Right lobe of liver (tissue), 6 donors: Measurements from ENCODE around the gene TIMM17B. TPM values are rescaled to one million over a fixed set of nuclear protein-coding genes. Genes with fewer than 3 reads are reported as not detected.
A peak's percentile ranks its signal among the peaks of the same experiment; 100 is the strongest.

Source experiments
- ATAC-seq, 4 donors: fragments of 200-7000 bp; cut with Tn5 transposase; one replicate each; pipeline ENCODE4 v1.9.1; 2020; ENCODE audit warnings: mild to moderate bottlenecking in 4 of 4, moderate library complexity in 4 of 4
- DNase-seq, 3 donors: peaks; one replicate each; pipeline ENCODE4 v3.0.0-alpha.2; 2020
- H3K27ac ChIP-seq, 3 donors: fragments of 200-600 bp; one replicate each; pipeline ENCODE4 v1.8.0; 2022
- H3K27me3 ChIP-seq, 2 donors: fragments of 200-600 bp; one replicate each; pipeline ENCODE4 v1.8.0; 2022
- H3K36me3 ChIP-seq, 4 donors: fragments of 200-600 bp; sonication (generic) in 1 of 4; one replicate each; pipeline versions ENCODE4 v1.5.1 to v1.8.0; 2017 to 2022; ENCODE audit warnings: control low read depth in 1 of 4
- H3K4me1 ChIP-seq, 4 donors: fragments of 200-600 bp; sonication (generic) in 1 of 4; one replicate each; pipeline versions ENCODE4 v1.5.1 to v1.8.0; 2017 to 2022; ENCODE audit warnings: control low read depth in 1 of 4
- H3K4me3 ChIP-seq, 3 donors: fragments of 200-600 bp; one replicate each; pipeline ENCODE4 v1.8.0; 2022
- H3K9me3 ChIP-seq, 4 donors: fragments of 200-600 bp; sonication (generic) in 1 of 4; one replicate each; pipeline versions ENCODE4 v1.5.1 to v1.8.0; 2017 to 2022; ENCODE audit warnings: control low read depth in 1 of 4
- CTCF ChIP-seq, 4 donors: fragments of 200-600 bp in 3 of 4; fragments of 450-650 bp in 1 of 4; IDR thresholded peaks; one replicate each; pipeline versions ENCODE4 v1.5.1 to v1.8.0; 2016 to 2022; ENCODE audit warnings: antibody characterized with exemption in 4 of 4, mild to moderate bottlenecking in 2 of 4
- POLR2A ChIP-seq: fragments of 450-650 bp; IDR thresholded peaks from one replicate; pipeline ENCODE4 v1.6.1; 2017; ENCODE audit warnings: antibody characterized with exemption, mild to moderate bottlenecking
- WGBS: methylation state at CpG from one replicate; pipeline ENCODE4 v1.1.6; 2018; ENCODE audit warnings: low coverage, low lambda C conversion rate; ENCODE audit not compliant: insufficient coverage; ENCODE audit errors: missing lambda C conversion rate; 5-methylcytosine and 5-hydroxymethylcytosine counted together
- intact Hi-C, 2 donors: fragments of 100-400 bp; cut with DNase I; formaldehyde crosslinking; loops; one replicate each; pipeline versions ENCODE4 v1.11.2 to v1.14.1; 2022
- total RNA-seq, 6 experiments: library from RNA; depleted of rRNA in 2 of 6; stranded (reverse); fragments of >200 nt in 2 of 6; fragmentation: NEBNext Ultra II Directional in 3 of 6; extraction: Animal tissue kit (Norgen Biotek cat#: 25700) in 3 of 6; gene quantifications; one replicate each; pipeline versions ENCODE4 v1.1.0 to v1.2.4, GENCODE V29; 2016 to 2023
- donor health status: DM: no; HTN: yes; CAD: no.
- donor health status: DM: no; HTN: no; CAD: no.
- donor health status: DM: no; HTN: no; CAD: no.
- donor health status: DM: no; HTN: yes; CAD: no.
- donor health status: DM: no; HTN: yes; CAD: no.

The TIMM17B gene
- total RNA-seq, 6 experiments from 2014 or later = 18.2 to 29.5 (median 22.5) TPM

- TF ChIP-seq POLR2A (peak; percentile 59), CTCF (IDR thresholded peaks at IDR 0.05) (no peak)
- peak; percentile 84 to 89 (median 86) for DNase-seq
- ATAC-seq = peak; percentile 82 to 87 (median 86)
- Histone ChIP-seq H3K4me3 (peak within 1 kb of the TSS; percentile 59 to 72 (median 72)), H3K27ac (peak within 1 kb of the TSS; percentile 50 to 72 (median 66)), H3K9me3 (no peaks in the 10 kb centered on the region), H3K36me3 (peaks cover 0 to 3% (median 0%) of the 10 kb centered on the region in 4 donors), H3K27me3 (no peaks in the 10 kb centered on the region), H3K4me1 (peaks cover 0 to 5% (median 0%) of the 10 kb centered on the region in 4 donors)
- 22% methylated on average over 31 of the region's 60 CpGs for WGBS
- intact Hi-C loops = no loop called here
Observed at GRCh38 chrX:48911412-48912182, 14.0 kb upstream of the TIMM17B start, which contains the start of gene SLC35A2. TSS of gene SLC35A2 (minus strand) at chrX:48911646. CDS start at chrX:48911636, 10 bp downstream.

GRCh38 chrX:48910926-48911411 is 13.4 kb upstream of the TIMM17B start:
- ATAC-seq = no peak
- 14% methylated on average over 11 of the region's 12 CpGs for WGBS
- peak overlapping the region in 2 of 3 donors; percentile 66 to 72 for H3K27ac ChIP-seq

GRCh38 chrX:48909703-48910294 is 12.2 kb upstream of the TIMM17B start:
- H3K27ac ChIP-seq = no peak overlapping the region
- no peaks in the 10 kb centered on the region for H3K27me3 ChIP-seq
- peaks cover 0 to 5% (median 0%) of the 10 kb centered on the region in 4 donors for H3K4me1 ChIP-seq
- H3K9me3 ChIP-seq = no peaks in the 10 kb centered on the region
- DNase-seq (no peak), ATAC-seq (no peak)
- peaks cover 0 to 3% (median 0%) of the 10 kb centered on the region in 4 donors for H3K36me3 ChIP-seq
- WGBS = 95% methylated on average over 5 of the region's 17 CpGs
- intact Hi-C loops = loop anchor here in 1 of 2 donors (10.0 kb wide), 1 partner anchor 45 kb away; the partner anchor contains the start of gene OTUD5
- TF ChIP-seq POLR2A = no peak
- no peak for TF ChIP-seq CTCF (IDR thresholded peaks at IDR 0.05)
- H3K4me3 ChIP-seq = no peak overlapping the region

More at GRCh38 chrX:48910926-48911411, 13.4 kb upstream of the TIMM17B start:
- intact Hi-C loops = no loop called here
- Histone ChIP-seq H3K9me3 (no peaks in the 10 kb centered on the region), H3K27me3 (no peaks in the 10 kb centered on the region), H3K36me3 (peaks cover 0 to 3% (median 0%) of the 10 kb centered on the region in 4 donors), H3K4me1 (peaks cover 0 to 5% (median 0%) of the 10 kb centered on the region in 4 donors), H3K4me3 (peak overlapping the region; percentile 59 to 72 (median 72))
- no peak for DNase-seq
- no peak for TF ChIP-seq POLR2A
- no peak for TF ChIP-seq CTCF (IDR thresholded peaks at IDR 0.05)

GRCh38 chrX:48908600-48908999 is 11.0 kb upstream of the TIMM17B start:
- TF ChIP-seq CTCF (IDR thresholded peaks at IDR 0.05) (no peak), POLR2A (no peak)
- 17% methylated on average over 1 of the region's 1 CpG for WGBS
- Histone ChIP-seq H3K4me3 (no peak overlapping the region), H3K27me3 (no peaks in the 10 kb centered on the region), H3K27ac (no peak overlapping the region), H3K36me3 (no peaks in the 10 kb centered on the region), H3K9me3 (no peaks in the 10 kb centered on the region), H3K4me1 (peaks cover 0 to 5% (median 0%) of the 10 kb centered on the region in 4 donors)
- ATAC-seq = no peak
- no peak for DNase-seq
- intact Hi-C loops = loop anchor here in 1 of 2 donors (10.0 kb wide), 1 partner anchor 46 kb away; the partner anchor contains the start of gene OTUD5
